H1 (cell line): ENCODE measurements around the gene ABLIM1. TPM values are rescaled to one million over a fixed set of nuclear protein-coding genes. Genes with fewer than 3 reads are reported as not detected.

ENCODE experiments used
- CTCF ChIA-PET: fragments of 300-600 bp; sonication (Branson Sonifier 250); formaldehyde crosslinking; loops from one replicate; lab custom pipeline; 2021; ENCODE audit not compliant: partially characterized antibody; lab: Charles Lee
- POLR2A ChIA-PET: fragments of 300-600 bp; sonication (Branson Sonifier 250); formaldehyde crosslinking; loops from one replicate; lab custom pipeline; 2021; ENCODE audit warnings: inconsistent platforms; ENCODE audit not compliant: partially characterized antibody; lab: Charles Lee
- DNase-seq, 2 experiments: peaks; one replicate each; pipeline versions ENCODE4 v3.0.0 to v3.0.0-alpha.2; 2010 to 2022; ENCODE audit warnings: low spot score in 2 of 2, low read depth in 1 of 2, mixed read lengths in 1 of 2
- FAIRE-seq: peaks from 2 replicates; lab custom pipeline; 2011; peaks lifted over from hg19 to GRCh38; lab: Jason Lieb, UNC
- H2AFZ ChIP-seq: 2 replicates; pipeline ENCODE4 v1.8.1; 2012; ENCODE audit warnings: low read length, inconsistent platforms
- H2AK5ac ChIP-seq: 2 replicates; pipeline ENCODE4 v1.6.1; 2013; ENCODE audit warnings: low read depth, low read length
- H2BK120ac ChIP-seq: replicated peaks from 2 replicates; pipeline ENCODE3; 2013; ENCODE audit warnings: low read depth, low read length, inconsistent platforms
- H2BK12ac ChIP-seq: 2 replicates; pipeline ENCODE4 v1.6.1; 2013; ENCODE audit warnings: low read depth, low read length
- H2BK15ac ChIP-seq: 2 replicates; pipeline ENCODE4 v1.6.1; 2013; ENCODE audit warnings: low read length
- H2BK20ac ChIP-seq: 2 replicates; pipeline ENCODE4 v1.6.1; 2013; ENCODE audit warnings: low read length
- H2BK5ac ChIP-seq: 2 replicates; pipeline ENCODE4 v1.6.1; 2013; ENCODE audit warnings: low read depth, low read length
- H3K14ac ChIP-seq: 2 replicates; pipeline ENCODE4 v1.6.1; 2013; ENCODE audit warnings: inconsistent platforms; ENCODE audit not compliant: insufficient read length
- H3K18ac ChIP-seq: 2 replicates; pipeline ENCODE4 v1.6.1; 2013; ENCODE audit warnings: low read length; ENCODE audit errors: extremely low read depth
- H3K23ac ChIP-seq: 2 replicates; pipeline ENCODE4 v1.6.1; 2013; ENCODE audit warnings: inconsistent platforms; ENCODE audit not compliant: insufficient read length
- H3K23me2 ChIP-seq: 2 replicates; pipeline ENCODE4 v1.6.1; 2013; ENCODE audit warnings: low read depth, low read length
- H3K27ac ChIP-seq: 2 replicates; pipeline ENCODE4 v1.6.1; 2011; ENCODE audit warnings: low read depth, low read length, inconsistent platforms
- H3K27me3 ChIP-seq, 4 experiments: replicated peaks in 1 of 4; 1 replicate in 1 of 4; 2 replicates in 3 of 4; pipeline versions ENCODE4 v1.6.1 to v1.8.1; 2011 to 2013; ENCODE audit warnings: low read length in 3 of 4, mild to moderate bottlenecking in 3 of 4, inconsistent platforms in 2 of 4, mixed read lengths in 2 of 4, moderate library complexity in 1 of 4; ENCODE audit not compliant: control insufficient read depth in 3 of 4, insufficient read depth in 3 of 4; ENCODE audit errors: extremely low read depth in 1 of 4
- H3K36me3 ChIP-seq, 4 experiments: 2 replicates each; pipeline versions ENCODE4 v1.6.1 to v1.8.1; 2011 to 2013; ENCODE audit warnings: mild to moderate bottlenecking in 4 of 4, low read length in 3 of 4, moderate library complexity in 2 of 4, control low read depth in 1 of 4, inconsistent platforms in 1 of 4; ENCODE audit not compliant: insufficient read depth in 4 of 4, control insufficient read depth in 2 of 4
- H3K4ac ChIP-seq: replicated peaks from 2 replicates; pipeline ENCODE3; 2013; ENCODE audit warnings: low read length, low read depth, mixed read lengths, inconsistent platforms; ENCODE audit not compliant: insufficient read length
- H3K4me1 ChIP-seq, 4 experiments: replicated peaks in 1 of 4; 1 replicate in 1 of 4; 2 replicates in 3 of 4; pipeline versions ENCODE4 v1.6.1 to v1.8.1; 2011 to 2013; ENCODE audit warnings: low read length in 3 of 4, inconsistent platforms in 2 of 4, mixed read lengths in 1 of 4; ENCODE audit not compliant: insufficient read depth in 4 of 4, control insufficient read depth in 3 of 4
- H3K4me2 ChIP-seq, 2 experiments: 2 replicates each; pipeline versions ENCODE4 v1.6.1 to v1.8.1; 2011 to 2013; ENCODE audit warnings: low read depth in 2 of 2, low read length in 2 of 2, control low read depth in 1 of 2, inconsistent platforms in 1 of 2, mild to moderate bottlenecking in 1 of 2; ENCODE audit not compliant: insufficient read depth in 1 of 2
- H3K4me3 ChIP-seq, 4 experiments: fragments of 200-600, 300-600 bp in 1 of 4; sonication (generic), shearing (Covaris generic), sonication (Bioruptor Twin) in 1 of 4; 2 replicates each; pipeline versions ENCODE4 v1.5.1 to v1.8.1; 2011 to 2016; ENCODE audit warnings: low read length in 4 of 4, low read depth in 3 of 4, control low read depth in 2 of 4, inconsistent platforms in 2 of 4, mild to moderate bottlenecking in 2 of 4, mixed read lengths in 1 of 4, moderate library complexity in 1 of 4; ENCODE audit not compliant: insufficient read depth in 2 of 4; ENCODE audit errors: extremely low read depth in 1 of 4
- H3K56ac ChIP-seq: replicated peaks from 2 replicates; pipeline ENCODE3; 2013; ENCODE audit warnings: low read depth, mild to moderate bottlenecking, mixed read lengths, low read length, inconsistent platforms; ENCODE audit not compliant: insufficient read length
- H3K79me1 ChIP-seq: 2 replicates; pipeline ENCODE4 v1.6.1; 2013; ENCODE audit warnings: low read depth, low read length, control low read depth
- H3K79me2 ChIP-seq, 2 experiments: 2 replicates each; pipeline versions ENCODE4 v1.6.1 to v1.8.1; 2012 to 2013; ENCODE audit warnings: low read length in 2 of 2, mild to moderate bottlenecking in 2 of 2, inconsistent platforms in 1 of 2; ENCODE audit not compliant: insufficient read depth in 2 of 2, control insufficient read depth in 1 of 2
- H3K9ac ChIP-seq, 4 experiments: replicated peaks in 1 of 4; 1 replicate in 1 of 4; 2 replicates in 3 of 4; pipeline versions ENCODE4 v1.6.1 to v1.8.1; 2011 to 2013; ENCODE audit warnings: low read depth in 3 of 4, low read length in 3 of 4, control low read depth in 2 of 4, mild to moderate bottlenecking in 2 of 4, moderate library complexity in 2 of 4, inconsistent platforms in 1 of 4; ENCODE audit errors: extremely low read depth in 1 of 4
- H3K9me3 ChIP-seq, 2 experiments: 2 replicates each; pipeline versions ENCODE4 v1.6.1 to v1.8.1; 2012 to 2013; ENCODE audit warnings: mild to moderate bottlenecking in 2 of 2, moderate library complexity in 2 of 2, control low read depth in 1 of 2, inconsistent platforms in 1 of 2, low read depth in 1 of 2, low read length in 1 of 2, mixed read lengths in 1 of 2; ENCODE audit not compliant: insufficient read depth in 2 of 2
- H4K20me1 ChIP-seq, 2 experiments: replicated peaks in 1 of 2; 2 replicates each; pipeline versions ENCODE3 to v1.8.1; 2011 to 2013; ENCODE audit warnings: inconsistent platforms in 2 of 2, low read length in 2 of 2, mild to moderate bottlenecking in 1 of 2; ENCODE audit not compliant: insufficient read depth in 2 of 2, control insufficient read depth in 1 of 2
- H4K5ac ChIP-seq: 2 replicates; pipeline ENCODE4 v1.6.1; 2013; ENCODE audit warnings: low read length, low read depth, mixed read lengths, inconsistent platforms; ENCODE audit not compliant: insufficient read length
- H4K8ac ChIP-seq: 2 replicates; pipeline ENCODE4 v1.8.0; 2013; ENCODE audit warnings: mild to moderate bottlenecking, moderate library complexity, low read length, inconsistent platforms; ENCODE audit not compliant: insufficient read depth; ENCODE audit errors: extremely low read depth
- H4K91ac ChIP-seq: replicated peaks from 2 replicates; pipeline ENCODE3; 2013; ENCODE audit warnings: low read length, mixed read lengths, inconsistent platforms; ENCODE audit not compliant: insufficient read length
- CREB1 ChIP-seq: IDR thresholded peaks from 2 replicates; pipeline ENCODE4 v1.6.1; 2012; ENCODE audit warnings: inconsistent platforms
- KDM4A ChIP-seq: IDR thresholded peaks from one replicate; pipeline ENCODE4 v1.7.1; 2012; ENCODE audit warnings: low read depth, mild to moderate bottlenecking, moderate library complexity, low read length, inconsistent platforms; ENCODE audit not compliant: severe bottlenecking
- KDM5A ChIP-seq: fragments of 200-600 bp; IDR thresholded peaks from 2 replicates; pipeline ENCODE4 v1.7.1; 2012; ENCODE audit warnings: mild to moderate bottlenecking, low read length, inconsistent platforms, mixed read lengths
- POU5F1 ChIP-seq: IDR thresholded peaks from 2 replicates; pipeline ENCODE4 v1.6.1; 2011; ENCODE audit warnings: low read depth, mild to moderate bottlenecking, low read length, moderate library complexity
- RNF2 ChIP-seq: fragments of 200-900, 300-1000 bp; sonication (generic); IDR thresholded peaks from 2 replicates; pipeline ENCODE4 v1.7.1; 2016; ENCODE audit warnings: borderline replicate concordance, low read depth, mild to moderate bottlenecking, antibody characterized with exemption, low read length; ENCODE audit not compliant: poor library complexity, severe bottlenecking; ENCODE audit errors: missing control alignments
- SAP30 ChIP-seq: fragments of 300-600 bp; sonication (generic); IDR thresholded peaks from 2 replicates; pipeline ENCODE4 v1.7.1; 2012; ENCODE audit warnings: low read length, moderate library complexity, mild to moderate bottlenecking, inconsistent platforms; ENCODE audit not compliant: insufficient read depth, insufficient replicate concordance
- ZNF274 ChIP-seq: IDR thresholded peaks from 2 replicates; pipeline ENCODE4 v1.7.0; 2012; ENCODE audit warnings: low read length, borderline replicate concordance; ENCODE audit errors: extremely low read depth
- WGBS, 2 experiments: shearing (Covaris generic) in 1 of 2; methylation state at CpG; one replicate each; pipeline versions ENCODE4 v1.1.6 to v1.1.7; 2013 to 2015; ENCODE audit warnings: low lambda C conversion rate in 2 of 2, mixed read lengths in 2 of 2, inconsistent platforms in 1 of 2, low coverage in 1 of 2, missing lambda C conversion rate in 1 of 2; ENCODE audit not compliant: insufficient replicate concordance in 2 of 2, insufficient coverage in 1 of 2, insufficient read length in 1 of 2; ENCODE audit errors: extremely low coverage in 1 of 2, missing lambda C conversion rate in 1 of 2; 5-methylcytosine and 5-hydroxymethylcytosine counted together
- polyA plus RNA-seq, 7 experiments: library from polyadenylated mRNA; depleted of rRNA in 3 of 7; stranded (reverse) in 5 of 7; unstranded in 2 of 7; fragments of >200 nt in 5 of 7; fragments of 200-250 nt in 2 of 7; gene quantifications; 1 replicate in 5 of 7; 2 replicates in 1 of 7; 4 replicates in 1 of 7; pipeline versions ENCODE4 v1.2.1 to v1.2.3, GENCODE V29; 2011 to 2013; ENCODE audit warnings: missing spikeins in 2 of 7, mixed read lengths in 2 of 7
- total RNA-seq: library from RNA; stranded (reverse); fragmentation: NEBNext Ultra II Directional; extraction: Animal tissue kit (Norgen Biotek cat#: 25700); gene quantifications from 2 replicates; pipeline ENCODE4 v1.2.1, GENCODE V29; 2021

ABLIM1 gene
- total and polyA plus RNA-seq, 2 of the 8 experiments (the other 6 are each of a cell fraction or from before 2014, with no cell fraction given), result 51.2 to 51.7 TPM

GRCh38 chr10:114543456-114543855, 114.6 kb downstream of the ABLIM1 start:
- no peak overlapping the region for H3K27ac ChIP-seq
- H3K9ac ChIP-seq, result no peak overlapping the region
- H3K27me3 ChIP-seq, result peaks cover 0 to 6% (median 0%) of the 10 kb centered on the region in 4 experiments; a peak in 2 of 7 replicates
- H2AK5ac ChIP-seq, result no peak overlapping the region
- H3K14ac ChIP-seq, result no peak overlapping the region
- H3K9me3 ChIP-seq, result no peaks in the 10 kb centered on the region
- POLR2A ChIA-PET, result no interaction called here
- 86% methylated on average over 8 of the region's 8 CpGs; no CpG with 5 or more reads in 1 of the 2 experiments for WGBS, 2 experiments
- no peak overlapping the region for H2BK12ac ChIP-seq
- no peak overlapping the region for H3K56ac ChIP-seq
- H2BK20ac ChIP-seq, result no peak overlapping the region
- H2BK15ac ChIP-seq, result no peak overlapping the region
- H2BK5ac ChIP-seq, result no peak overlapping the region
- H3K79me2 ChIP-seq, result no peaks in the 10 kb centered on the region
- H3K4me1 ChIP-seq, result peaks cover 3 to 5% (median 4%) of the 10 kb centered on the region in 4 experiments
- H2BK120ac ChIP-seq, result no peak overlapping the region
- no peaks in the 10 kb centered on the region for H3K23me2 ChIP-seq
- no peak overlapping the region for H2AFZ ChIP-seq
- no peak overlapping the region for H4K8ac ChIP-seq
- no peaks in the 10 kb centered on the region for H4K20me1 ChIP-seq
- H3K18ac ChIP-seq, result no peak overlapping the region
- no peak overlapping the region for H3K23ac ChIP-seq
- FAIRE-seq (no peak), DNase-seq (no peak)
- no peak overlapping the region for H3K4me2 ChIP-seq
- no peaks in the 10 kb centered on the region for H3K36me3 ChIP-seq
- CTCF ChIA-PET, result interaction anchor here (0.8 to 11.6 kb wide), 5 partner anchors 25 to 278 kb away, joined by 3 to 186 read pairs (median 5); partner anchors contain the start of gene FHIP2A
- H4K91ac ChIP-seq, result no peak overlapping the region
- no peak overlapping the region for H3K4ac ChIP-seq
- no peak overlapping the region for H3K4me3 ChIP-seq
- no peaks in the 10 kb centered on the region for H3K79me1 ChIP-seq
- no peak overlapping the region for H4K5ac ChIP-seq
- TF ChIP-seq ZNF274 (no peak), POU5F1 (no peak), KDM4A (no peak), KDM5A (no peak), CREB1 (no peak), RNF2 (no peak), SAP30 (no peak)
